HAP-1 (cell line): ENCODE data around the gene MADD.
"Not testable (repeated sequence)": the region's sequence is repeated elsewhere in the genome, so short reads cannot be mapped to it uniquely, and the experiment has no call there.

Experiments used
- DNase-seq, 2 experiments: peaks; one replicate each; pipeline ENCODE4 v3.0.0-alpha.2; 2016 to 2020; ENCODE audit warnings: low spot score in 2 of 2
- H3K27me3 ChIP-seq: fragments of 250-450 bp; sonication (Bioruptor Pico); 2 replicates; pipeline ENCODE4 v1.5.1; 2020; ENCODE audit warnings: low read depth, mild to moderate bottlenecking, moderate library complexity
- H3K36me3 ChIP-seq: fragments of 250-450 bp; sonication (Bioruptor Pico); replicated peaks from 2 replicates; pipeline ENCODE4 v1.5.1; 2020; ENCODE audit warnings: mild to moderate bottlenecking
- H3K4me1 ChIP-seq: fragments of 250-450 bp; sonication (Bioruptor Pico); 2 replicates; pipeline ENCODE4 v1.5.1; 2020; ENCODE audit warnings: mild to moderate bottlenecking
- H3K4me3 ChIP-seq: fragments of 250-450 bp; sonication (Bioruptor Pico); 2 replicates; pipeline ENCODE4 v1.5.1; 2020; ENCODE audit warnings: mild to moderate bottlenecking, moderate library complexity
- H3K9me3 ChIP-seq: fragments of 250-450 bp; sonication (Bioruptor Pico); 2 replicates; pipeline ENCODE4 v1.5.1; 2020; ENCODE audit warnings: mild to moderate bottlenecking, moderate library complexity
- in situ Hi-C: fragments of 300-500 bp; cut with MboI; formaldehyde crosslinking; loops from 3 replicates; pipeline ENCODE4 v1.14.3; 2020; ENCODE audit warnings: low sequenced_read_pairs, inconsistent platforms, mixed read lengths

MADD gene

DNA sequence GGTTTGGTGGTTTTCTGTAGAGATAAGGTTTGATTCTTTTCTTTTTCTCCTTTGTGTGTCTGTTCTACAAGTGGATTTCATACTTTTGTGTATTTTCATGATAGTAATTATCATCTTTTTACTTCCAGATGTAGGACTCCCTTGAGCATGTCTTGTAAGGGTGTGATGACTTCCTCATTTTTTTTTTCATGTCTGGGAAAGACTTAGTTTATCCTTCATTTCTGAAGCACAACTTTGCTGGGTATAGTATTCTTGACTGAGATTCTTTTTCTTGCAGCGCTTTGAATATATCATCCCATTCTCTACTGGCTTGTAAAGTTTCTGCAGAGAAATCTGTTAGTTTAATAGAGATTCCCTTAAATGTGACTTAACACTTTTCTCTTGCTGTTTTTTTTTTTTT is 32.9 kb downstream of the MADD start:
- peaks cover 31% of the 10 kb centered on the region for H3K36me3 ChIP-seq
- DNase-seq, result no peak

DNA sequence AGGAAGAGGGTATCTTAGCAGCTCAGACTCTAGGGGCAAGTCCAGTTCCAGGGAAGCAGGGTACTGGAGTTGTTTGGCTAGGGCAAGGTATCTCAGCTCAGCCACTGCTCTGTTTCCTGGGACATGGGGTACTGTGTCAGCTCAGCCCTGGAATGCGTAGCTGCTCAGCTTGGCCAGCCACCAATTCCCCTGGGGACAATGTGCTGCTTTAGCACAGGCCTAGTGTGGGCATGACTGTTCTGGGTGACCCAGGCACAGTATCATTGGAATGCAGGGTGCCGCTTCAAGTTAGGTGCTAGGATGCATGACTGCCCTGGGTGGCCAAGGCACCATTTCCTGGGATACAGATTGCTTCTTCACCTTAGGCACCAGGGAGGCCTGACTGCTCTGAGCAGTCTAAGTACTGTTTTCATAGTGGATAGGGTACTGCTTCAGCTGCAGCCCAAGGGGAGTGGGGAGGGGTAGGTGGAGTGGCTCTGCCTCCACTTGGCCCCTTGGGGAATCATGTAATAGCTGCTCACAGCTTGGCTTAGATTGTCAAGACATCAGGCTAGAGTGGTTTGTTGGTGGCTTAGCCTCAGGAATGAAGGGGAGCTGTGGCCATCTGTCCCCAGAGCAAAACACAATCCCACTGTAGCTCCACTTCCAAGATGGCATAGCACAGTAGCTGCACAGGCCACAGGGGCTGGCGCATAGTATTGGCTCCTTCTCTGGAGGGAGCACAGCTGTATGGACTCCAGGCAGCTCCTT is 36.0 kb downstream of the MADD start:
- peaks cover 33% of the 10 kb centered on the region for H3K36me3 ChIP-seq
- H3K4me3 ChIP-seq, result no peak overlapping the region
- in situ Hi-C loops, result no loop called here
- H3K9me3 ChIP-seq, result no peaks in the 10 kb centered on the region; the same call in 1 of the 2 replicates
- DNase-seq, result no peak
- H3K4me1 ChIP-seq, result no peaks in the 10 kb centered on the region
- H3K27me3 ChIP-seq, result no peaks in the 10 kb centered on the region

More for the DNA sequence above, 32.9 kb downstream of the MADD start:
- H3K4me1 ChIP-seq, result no peaks in the 10 kb centered on the region
- H3K27me3 ChIP-seq, result no peaks in the 10 kb centered on the region
- in situ Hi-C loops, result no loop called here
- no peak overlapping the region for H3K4me3 ChIP-seq
- no peaks in the 10 kb centered on the region; the same call in 1 of the 2 replicates for H3K9me3 ChIP-seq

GRCh38 chr11:47306484-47306844 is 36.5 kb downstream of the MADD start:
- H3K9me3 ChIP-seq, result no peaks in the 10 kb centered on the region; the same call in 1 of the 2 replicates
- no peaks in the 10 kb centered on the region for H3K4me1 ChIP-seq
- DNase-seq, result no peak
- peaks cover 35% of the 10 kb centered on the region for H3K36me3 ChIP-seq
- H3K27me3 ChIP-seq, result no peaks in the 10 kb centered on the region
- in situ Hi-C loops, result no loop called here
- H3K4me3 ChIP-seq, result no peak overlapping the region

GRCh38 chr11:47308050-47308823 is 38.3 kb downstream of the MADD start:
- no peaks in the 10 kb centered on the region for H3K4me1 ChIP-seq

DNA sequence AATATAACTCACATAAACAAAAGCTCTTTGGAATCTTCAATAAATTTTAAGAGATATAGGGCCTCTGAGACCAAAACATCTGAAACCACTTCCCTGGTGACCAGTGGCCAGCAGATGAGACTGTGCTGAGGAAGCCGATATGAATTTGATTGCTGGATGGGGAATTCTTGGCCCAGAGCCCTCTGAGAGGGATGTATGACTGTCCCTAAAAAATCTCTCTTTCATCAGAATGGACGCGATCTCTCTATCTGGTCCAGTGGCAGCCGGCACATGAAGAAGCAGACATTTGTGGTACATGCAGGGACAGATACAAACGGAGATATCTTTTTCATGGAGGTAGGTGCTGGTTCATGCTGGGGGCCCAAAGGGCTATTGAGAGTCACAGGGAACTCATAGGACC is 45.1 kb downstream of the MADD start:
- DNase-seq, result no peak
- no peaks in the 10 kb centered on the region for H3K4me1 ChIP-seq
- H3K27me3 ChIP-seq, result no peaks in the 10 kb centered on the region
- H3K36me3 ChIP-seq, result peaks cover 37% of the 10 kb centered on the region
- in situ Hi-C loops, result no loop called here
- no peak overlapping the region for H3K4me3 ChIP-seq
- no peaks in the 10 kb centered on the region for H3K9me3 ChIP-seq

More at GRCh38 chr11:47308050-47308823, 38.3 kb downstream of the MADD start:
- Histone ChIP-seq H3K4me3 (no peak overlapping the region), H3K27me3 (no peaks in the 10 kb centered on the region), H3K9me3 (no peaks in the 10 kb centered on the region), H3K36me3 (peaks cover 27% of the 10 kb centered on the region)
- in situ Hi-C loops, result no loop called here
- no peak for DNase-seq

- H3K4me1 ChIP-seq, in situ Hi-C loops, DNase-seq, H3K27me3 ChIP-seq, H3K4me3 ChIP-seq, H3K9me3 ChIP-seq: not testable (repeated sequence)
- H3K36me3 ChIP-seq, result peaks cover 32% of the 10 kb centered on the region
These were observed 46.6 kb downstream of the MADD start for GRCh38 chr11:47316501-47316900.

GRCh38 chr11:47317064-47317828 is 47.3 kb downstream of the MADD start:
- no peaks in the 10 kb centered on the region for H3K4me1 ChIP-seq
- in situ Hi-C loops, result no loop called here
- no peak for DNase-seq
- H3K9me3 ChIP-seq, result no peaks in the 10 kb centered on the region
- peaks cover 29% of the 10 kb centered on the region for H3K36me3 ChIP-seq
- H3K4me3 ChIP-seq, result no peak overlapping the region
- no peaks in the 10 kb centered on the region for H3K27me3 ChIP-seq

- Histone ChIP-seq H3K9me3 (no peaks in the 10 kb centered on the region), H3K4me1 (no peaks in the 10 kb centered on the region), H3K27me3 (no peaks in the 10 kb centered on the region), H3K36me3 (peaks cover 29% of the 10 kb centered on the region), H3K4me3 (no peak overlapping the region)
- in situ Hi-C loops, result no loop called here
- no peak for DNase-seq
These were observed 48.2 kb downstream of the MADD start for GRCh38 chr11:47318166-47318565.

GRCh38 chr11:47324520-47324919 is 54.6 kb downstream of the MADD start:
- in situ Hi-C loops, result no loop called here
- Histone ChIP-seq H3K4me3 (no peak overlapping the region), H3K9me3 (no peaks in the 10 kb centered on the region), H3K36me3 (peaks cover 13% of the 10 kb centered on the region), H3K4me1 (no peaks in the 10 kb centered on the region), H3K27me3 (no peaks in the 10 kb centered on the region)
- no peak for DNase-seq

DNA sequence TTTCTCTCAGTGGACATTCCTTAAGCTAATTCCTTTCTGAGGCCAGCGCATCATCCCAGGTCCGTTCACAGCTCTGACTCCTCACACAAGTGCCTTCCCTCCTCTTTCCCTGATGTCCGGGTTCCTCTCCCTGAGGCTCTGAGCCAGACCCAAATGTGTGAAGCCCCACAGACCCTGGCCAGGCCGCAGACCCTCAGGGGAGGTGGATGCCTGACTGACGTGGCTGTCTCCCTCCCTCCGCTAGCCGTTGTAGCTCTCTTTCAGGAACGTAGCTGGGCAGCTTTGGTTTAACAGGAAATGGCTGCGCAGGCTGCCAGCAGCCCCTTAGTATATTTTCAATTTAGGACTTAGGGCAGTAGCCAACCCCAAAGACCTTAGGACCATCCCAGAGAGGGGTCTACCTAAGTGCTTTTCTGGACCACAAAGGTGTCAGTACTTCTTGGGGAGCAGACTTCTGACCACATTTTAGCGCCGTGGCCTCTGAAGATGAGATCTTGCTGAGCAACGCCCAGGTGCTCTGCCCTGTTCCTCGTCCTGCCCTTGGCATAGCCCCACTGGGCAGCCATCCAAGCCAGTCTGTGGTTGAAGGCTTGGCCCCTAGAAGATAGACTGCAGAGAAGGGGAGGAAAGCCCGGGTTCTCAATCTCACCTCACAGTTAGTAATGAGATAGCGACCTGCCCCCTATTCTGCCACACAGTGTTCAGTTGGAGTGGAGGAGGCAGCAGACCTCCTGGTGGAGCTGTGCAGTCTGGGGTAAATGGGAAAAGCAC is 55.5 kb downstream of the MADD start:
- Histone ChIP-seq H3K4me3 (no peak overlapping the region), H3K36me3 (peaks cover 13% of the 10 kb centered on the region), H3K27me3 (no peaks in the 10 kb centered on the region), H3K9me3 (no peaks in the 10 kb centered on the region), H3K4me1 (no peaks in the 10 kb centered on the region)
- no peak for DNase-seq
- in situ Hi-C loops, result no loop called here

DNA sequence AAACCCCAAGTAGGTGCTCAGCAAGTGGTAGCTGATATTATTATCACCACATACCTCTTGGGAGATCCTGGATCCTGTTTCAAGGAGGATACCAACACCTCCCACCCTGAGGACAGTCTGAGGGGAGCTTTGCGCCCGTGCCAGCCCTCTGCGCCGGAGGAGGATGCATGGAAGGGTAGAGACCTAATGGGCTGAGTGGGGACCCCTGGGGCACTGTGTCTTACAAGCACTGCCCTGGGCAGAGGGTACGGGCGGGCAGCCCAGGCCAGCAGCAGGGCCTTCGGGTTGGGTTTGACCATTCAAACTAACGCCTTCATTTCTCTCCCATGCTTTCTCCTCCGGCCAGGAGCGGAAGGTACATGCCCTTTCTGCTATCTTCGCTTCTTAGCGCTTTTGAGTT is 56.3 kb downstream of the MADD start:
- Histone ChIP-seq H3K4me3 (no peak overlapping the region), H3K36me3 (peaks cover 9% of the 10 kb centered on the region), H3K4me1 (no peaks in the 10 kb centered on the region), H3K27me3 (no peaks in the 10 kb centered on the region), H3K9me3 (no peaks in the 10 kb centered on the region)
- in situ Hi-C loops, result no loop called here
- no peak for DNase-seq

DNA sequence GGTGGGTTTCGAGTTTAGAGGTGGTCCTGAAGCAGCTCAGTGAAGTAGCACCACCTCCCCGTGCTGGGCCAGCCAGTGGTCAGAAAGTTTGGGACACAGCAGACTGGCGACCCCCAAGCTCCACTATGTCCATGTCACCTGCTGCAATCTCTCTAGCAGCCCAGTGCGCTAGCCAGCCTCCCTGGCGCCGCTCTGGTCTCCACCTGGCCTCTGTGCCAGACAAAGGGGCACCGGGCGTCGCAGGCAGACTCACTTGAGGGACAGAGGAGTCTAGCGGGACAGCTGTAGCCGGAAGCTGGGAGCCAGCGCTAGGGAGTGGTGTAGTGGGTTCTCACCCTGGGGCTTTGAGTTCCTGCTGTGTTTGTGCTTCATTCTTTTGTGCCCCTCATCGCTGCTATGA is 57.1 kb downstream of the MADD start:
- Histone ChIP-seq H3K27me3 (no peaks in the 10 kb centered on the region), H3K9me3 (no peaks in the 10 kb centered on the region), H3K36me3 (peaks cover 8% of the 10 kb centered on the region), H3K4me3 (no peak overlapping the region), H3K4me1 (no peaks in the 10 kb centered on the region)
- in situ Hi-C loops, result no loop called here
- DNase-seq, result no peak

DNA sequence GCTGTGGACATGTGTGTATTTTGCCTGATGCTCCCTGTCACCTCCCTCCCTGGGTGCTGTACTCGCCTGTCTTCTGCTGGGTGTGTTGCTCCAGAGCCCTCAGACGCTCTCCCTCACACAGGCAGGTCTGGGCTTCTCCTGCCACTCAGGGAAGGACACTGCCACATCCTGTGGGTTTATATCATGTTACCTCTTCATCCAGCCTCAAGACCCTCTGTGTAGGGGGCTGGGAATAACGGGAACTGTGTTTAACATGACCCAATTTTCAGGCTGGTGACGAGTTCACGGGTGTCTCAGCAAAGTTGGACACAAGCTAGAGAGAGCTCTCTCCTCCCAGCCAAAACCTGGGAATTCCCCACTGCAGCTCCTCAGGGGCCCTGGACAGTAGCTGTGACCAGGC is 58.0 kb downstream of the MADD start:
- no peaks in the 10 kb centered on the region for H3K4me1 ChIP-seq
- no peak for DNase-seq
- in situ Hi-C loops, result no loop called here
- no peaks in the 10 kb centered on the region for H3K9me3 ChIP-seq
- H3K4me3 ChIP-seq, result no peak overlapping the region
- peaks cover 8% of the 10 kb centered on the region for H3K36me3 ChIP-seq
- no peaks in the 10 kb centered on the region for H3K27me3 ChIP-seq
